CD4-positive, alpha-beta T cell treated with Interleukin-6 at 100 ng/mL for 8 hours (primary cell): ENCODE data around the gene JAML.
"Not testable (repeated sequence)": the region's sequence is repeated elsewhere in the genome, so short reads cannot be mapped to it uniquely, and the experiment has no call there.

ENCODE experiments used
- DNase-seq: peaks from one replicate; pipeline ENCODE4 v3.0.0-alpha.2; 2020; ENCODE audit warnings: mixed read lengths, low spot score

The JAML gene

GRCh38 chr11:118193910-118194566, 30.8 kb downstream of the JAML start:
- no peak for DNase-seq

GRCh38 chr11:118192817-118193216, 32.0 kb downstream of the JAML start:
- DNase-seq: not testable (repeated sequence)

DNA sequence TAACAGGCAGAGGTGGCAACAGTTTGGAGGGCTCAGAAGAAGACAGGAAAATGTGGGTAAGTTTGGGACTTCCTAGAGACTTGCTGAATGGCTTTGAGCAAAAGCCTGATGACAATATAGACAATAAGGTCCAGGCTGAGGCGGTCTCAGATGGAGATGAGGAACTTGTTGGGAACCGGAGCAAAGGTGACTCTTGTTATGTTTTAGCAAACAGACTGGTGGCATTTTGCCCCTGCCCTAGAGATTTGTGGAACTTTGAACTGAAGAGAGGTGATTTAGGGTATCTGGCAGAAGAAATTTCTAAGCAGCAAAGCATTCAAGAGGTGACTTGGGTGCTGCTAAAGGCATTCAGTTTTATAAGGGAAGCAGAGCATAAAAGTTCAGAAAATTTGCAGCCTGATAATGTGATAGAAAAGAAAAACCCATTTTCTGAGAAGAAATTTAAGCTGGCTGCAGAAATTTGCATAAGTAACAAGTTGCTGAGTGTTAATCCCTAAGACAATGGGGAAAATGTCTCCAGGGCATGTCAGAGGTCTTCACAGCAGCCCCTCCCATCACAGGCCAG, 33.8 kb downstream of the JAML start:
- not testable (repeated sequence) for DNase-seq

DNA sequence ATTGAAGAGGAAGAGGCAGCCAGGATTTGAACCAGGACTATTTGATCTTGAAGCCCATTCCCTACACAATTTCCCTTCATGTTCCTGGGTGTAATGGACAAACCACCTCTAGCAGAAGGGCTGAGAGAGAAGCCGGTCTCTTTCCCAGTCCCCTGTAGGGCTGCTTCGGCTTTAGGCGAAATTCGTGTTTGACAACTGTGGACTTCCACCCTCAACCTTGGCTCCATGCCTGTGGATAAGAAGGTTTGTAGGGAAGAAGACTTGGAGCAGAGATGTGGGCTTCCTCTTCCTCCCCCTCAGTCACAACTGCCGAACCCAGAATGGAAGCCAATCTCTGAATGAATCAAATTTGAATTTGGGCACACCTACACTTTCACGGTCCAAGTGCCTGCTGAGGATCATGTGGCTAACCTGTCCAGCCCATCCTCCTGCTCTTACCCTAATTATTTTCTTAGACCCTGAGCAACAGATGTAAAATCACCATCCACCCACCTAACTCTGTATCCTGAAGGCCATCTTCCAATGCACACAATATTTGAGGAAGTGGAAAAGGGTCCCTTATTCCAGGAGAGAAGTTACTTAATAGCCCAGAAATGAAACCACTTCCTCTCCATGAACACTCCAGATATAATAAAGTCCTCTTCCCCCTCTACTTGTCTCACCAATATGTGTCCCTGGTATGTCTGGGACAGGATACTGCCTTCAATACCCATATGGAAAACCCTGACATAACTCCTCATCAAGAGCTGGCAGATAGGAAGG, 38.3 kb downstream of the JAML start:
- DNase-seq: no peak

DNA sequence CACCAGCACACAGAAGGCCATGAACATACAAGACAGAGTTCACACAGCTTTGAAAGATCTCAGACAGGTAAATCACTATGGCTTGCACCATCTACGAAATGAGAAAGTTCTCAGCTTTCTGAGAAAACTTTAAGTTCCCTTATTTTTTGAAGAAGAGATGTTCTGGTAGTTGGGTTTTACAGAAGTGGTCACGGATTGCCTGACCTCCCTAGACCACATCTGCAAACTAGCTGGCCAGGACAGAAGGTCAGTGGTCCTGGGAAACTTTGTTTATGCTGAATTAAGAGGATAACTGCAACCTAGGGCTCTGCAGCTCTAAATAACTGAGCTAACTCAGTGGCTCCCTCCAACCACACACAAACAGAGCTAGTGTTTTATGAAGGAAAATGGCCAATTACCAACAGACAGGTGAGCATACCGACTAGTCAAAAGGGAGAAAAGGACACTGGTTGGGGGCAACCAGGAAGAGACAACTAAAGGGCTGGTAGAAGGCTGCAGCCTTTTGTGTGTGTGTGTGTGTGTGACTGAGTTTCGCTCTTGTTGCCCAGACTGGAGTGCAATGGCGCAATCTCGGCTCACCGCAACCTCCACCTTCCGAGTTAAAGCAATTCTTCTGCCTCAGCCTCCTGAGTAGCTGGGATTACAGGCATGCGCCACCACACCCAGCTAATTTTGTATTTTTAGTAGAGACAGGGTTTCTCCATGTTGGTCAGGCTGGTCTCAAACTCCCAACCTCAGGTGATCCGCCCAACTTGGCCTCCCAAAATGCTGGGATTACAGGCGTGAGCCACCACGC, 39.8 kb downstream of the JAML start:
- no peak for DNase-seq

GRCh38 chr11:118183691-118184090, 41.1 kb downstream of the JAML start:
- not testable (repeated sequence) for DNase-seq

- DNase-seq: no peak
These were observed 44.5 kb downstream of the JAML start for GRCh38 chr11:118180300-118180703.

- DNase-seq: no peak
These were observed 48.1 kb downstream of the JAML start for GRCh38 chr11:118176778-118177134.

DNA sequence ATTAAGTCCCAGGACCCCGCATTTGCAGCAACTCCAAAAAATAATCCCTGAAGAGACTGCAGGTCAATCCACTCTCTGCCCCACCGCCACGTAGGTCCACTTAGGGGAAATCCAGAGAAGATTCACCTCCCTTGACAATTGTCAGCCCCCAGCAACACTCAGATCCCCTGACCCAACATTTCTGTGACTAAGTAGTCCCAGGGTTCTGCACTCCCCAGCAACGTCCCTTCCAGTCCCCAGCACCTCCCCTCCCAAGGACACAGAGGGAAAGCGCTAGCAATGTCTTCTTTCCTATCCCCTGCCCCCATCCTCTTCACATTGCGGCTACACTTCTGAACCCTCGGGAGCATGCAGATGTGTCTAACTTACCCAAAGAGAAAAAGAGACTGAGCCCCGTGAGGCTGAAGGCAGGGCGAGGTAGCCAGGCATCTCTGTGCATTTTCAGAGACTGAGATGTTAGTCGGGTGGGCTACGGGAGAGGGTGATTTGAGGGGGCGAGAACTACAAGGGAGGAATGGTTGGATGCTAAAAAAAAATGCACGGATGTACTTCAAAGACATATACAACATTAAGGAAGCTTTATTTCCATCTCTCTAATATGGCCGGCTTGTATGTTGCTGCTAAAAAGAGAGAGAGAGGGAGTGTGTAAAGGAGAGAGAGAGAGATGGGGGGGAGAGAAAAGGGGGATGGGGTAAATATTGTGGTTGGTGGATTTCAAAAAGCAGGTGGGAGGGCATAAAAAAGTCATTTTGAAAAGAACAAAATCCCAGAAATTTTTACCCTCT, 48.6 kb downstream of the JAML start, which contains the start of gene SCN2B:
TSS of gene SCN2B (minus strand) at position 647 of the 785 bp plus-strand sequence. CDS start at position 439, 208 bp downstream.
- no peak for DNase-seq

- DNase-seq: no peak
These were observed 49.5 kb downstream of the JAML start for GRCh38 chr11:118175031-118175992.

GRCh38 chr11:118174006-118174567, 50.7 kb downstream of the JAML start:
- no peak for DNase-seq

DNA sequence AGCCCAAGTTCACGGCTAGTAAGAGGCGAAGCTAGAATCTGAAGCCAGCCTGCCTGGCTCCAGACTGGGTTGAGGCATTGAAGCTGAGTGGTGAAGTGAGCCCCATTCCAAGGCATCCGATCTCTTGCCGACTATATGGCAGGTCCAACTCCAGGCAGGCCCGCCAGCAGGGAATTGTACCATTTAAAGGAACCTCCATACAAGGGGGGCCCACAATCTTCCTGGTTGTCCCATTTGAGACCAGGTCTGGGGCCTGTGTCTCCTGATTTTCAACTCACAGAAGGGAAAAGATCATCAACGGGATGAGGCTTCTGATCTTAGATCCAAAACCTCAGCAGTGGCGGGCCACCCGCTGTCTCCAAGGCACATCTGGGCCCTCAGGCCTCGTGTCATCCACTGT, 52.5 kb downstream of the JAML start:
- DNase-seq: no peak

DNA sequence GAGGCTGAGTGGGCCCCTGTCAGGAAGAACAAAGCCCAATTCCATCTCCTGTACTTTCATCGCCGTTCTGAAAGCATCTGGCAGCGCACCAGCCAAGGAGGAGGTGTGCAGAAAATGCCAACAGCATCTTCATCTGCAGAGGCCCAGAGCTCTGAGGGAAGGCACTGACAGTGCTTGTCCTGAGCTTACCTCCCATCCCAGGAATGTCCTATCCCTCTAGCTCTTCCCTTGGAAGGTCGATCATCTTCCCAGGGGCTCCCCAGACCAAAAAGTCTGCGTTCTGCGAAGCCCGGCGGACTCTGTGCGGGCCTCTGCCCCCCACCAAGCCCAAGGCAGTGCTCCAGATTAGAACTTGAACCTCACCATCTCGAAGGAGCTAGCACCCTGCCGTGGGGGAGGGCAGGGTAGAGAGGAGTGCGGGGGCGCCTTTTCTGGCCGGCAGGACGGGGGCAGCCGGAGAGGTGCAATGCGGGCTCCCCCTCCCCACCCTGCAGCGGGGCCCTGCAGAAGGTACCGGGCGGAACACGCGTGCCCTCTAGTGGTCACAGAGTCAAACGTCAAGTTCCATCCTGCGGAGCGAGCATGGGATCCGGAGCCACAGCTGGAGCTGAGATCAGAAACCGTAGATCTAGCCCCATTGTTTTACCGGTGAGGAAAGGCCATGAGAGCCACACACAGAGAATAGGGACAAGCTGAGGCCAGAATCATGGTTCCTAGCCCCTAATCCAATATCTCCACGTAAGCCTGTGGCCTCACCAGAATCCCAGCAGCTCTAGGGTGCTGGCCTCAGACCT, 53.3 kb downstream of the JAML start:
- DNase-seq: peak; percentile 71

GRCh38 chr11:118170882-118171268, 53.9 kb downstream of the JAML start:
- DNase-seq: no peak

- DNase-seq: no peak
These were observed 54.6 kb downstream of the JAML start for GRCh38 chr11:118170231-118170630.

DNA sequence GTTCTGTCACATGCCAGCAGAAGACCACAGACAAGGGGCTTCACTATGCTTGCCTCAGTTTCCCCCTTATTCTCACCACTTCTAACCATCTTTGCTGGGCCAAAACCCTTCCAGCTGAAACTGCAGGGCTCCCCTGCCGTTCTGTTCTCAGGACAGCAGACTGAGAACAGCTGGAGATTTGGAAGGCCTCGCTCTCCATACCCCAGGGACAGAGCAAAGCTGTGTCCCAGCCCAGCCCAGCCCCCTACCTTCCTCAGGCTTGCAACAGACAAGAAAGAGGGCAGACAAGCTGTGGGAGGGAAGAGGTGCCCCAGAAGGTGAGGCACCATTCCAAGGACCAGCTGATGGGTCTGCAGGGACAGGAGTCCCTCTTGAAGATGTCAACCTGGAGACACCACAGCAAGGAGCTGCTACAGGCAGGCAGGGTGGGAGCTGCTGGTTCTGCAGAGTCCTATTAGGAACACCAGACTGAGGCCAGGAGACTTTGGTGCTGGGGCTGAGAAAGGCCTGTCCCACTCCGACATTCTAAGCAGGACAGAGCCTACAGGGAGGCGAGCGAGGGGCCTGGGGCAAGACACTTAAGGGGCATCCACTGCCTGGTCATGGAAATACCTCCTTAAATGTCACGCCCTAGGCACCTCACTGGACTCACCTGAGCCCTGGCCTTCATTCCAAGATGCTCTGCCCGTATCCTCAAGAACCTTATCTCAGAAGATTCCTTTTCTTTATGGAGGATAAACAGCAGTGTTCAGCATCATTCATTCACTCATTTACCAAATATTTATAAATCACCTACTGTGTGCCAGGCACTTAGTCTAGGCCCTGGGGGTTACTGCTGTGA, 55.3 kb downstream of the JAML start:
- no peak for DNase-seq

DNA sequence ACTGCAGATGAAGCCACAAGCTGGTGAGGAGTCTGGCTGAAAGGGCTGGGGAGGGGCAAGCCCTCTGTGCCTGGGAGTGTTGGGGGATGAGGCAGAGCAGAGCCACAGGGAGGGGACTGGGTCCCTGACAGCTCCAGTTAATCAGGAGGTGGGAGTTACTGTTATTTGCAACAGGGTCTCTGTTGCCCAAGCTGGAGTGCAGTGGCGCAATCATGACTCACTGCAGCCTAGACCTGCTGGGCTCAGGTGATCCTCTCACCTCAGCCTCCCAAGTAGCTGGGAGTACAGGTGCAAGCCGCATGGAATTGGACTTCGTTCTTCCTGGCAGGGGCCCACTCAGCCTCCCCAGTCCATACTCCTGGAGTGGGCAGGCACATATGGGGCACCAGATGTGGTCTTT, 56.1 kb downstream of the JAML start:
- DNase-seq: no peak

DNA sequence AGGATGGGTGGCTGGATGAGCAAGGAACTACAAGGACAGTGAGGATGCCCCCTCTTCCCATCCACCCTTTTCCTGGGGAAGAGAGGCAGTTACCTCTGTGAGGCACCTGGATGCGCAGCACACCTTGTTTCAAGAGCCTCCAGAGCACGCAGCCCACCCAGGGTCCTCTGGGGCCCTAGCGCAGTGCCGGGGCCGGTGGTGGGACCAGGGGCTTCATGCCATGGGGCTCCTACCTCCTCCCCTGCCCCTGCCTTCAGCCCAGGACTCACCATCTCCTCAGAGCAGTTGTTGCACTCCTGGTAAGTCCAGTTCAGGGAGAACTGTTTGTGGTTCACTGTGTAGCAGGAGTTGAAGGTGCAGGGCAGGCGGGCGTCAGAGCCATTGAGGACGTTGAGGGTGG, 56.5 kb downstream of the JAML start:
- DNase-seq: no peak
